ENCODE results near the gene SRPK3. TPM values are rescaled to one million over a fixed set of nuclear protein-coding genes. Genes with fewer than 3 reads are reported as not detected.
"Not testable (repeated sequence)": the region's sequence is repeated elsewhere in the genome, so short reads cannot be mapped to it uniquely, and the experiment has no call there.

The SRPK3 gene
- total RNA-seq, 2 donors from 2014 or later: 0.64 to 2.3 TPM

- no peak overlapping the region for H3K27ac ChIP-seq
- DNase-seq: no peak
- no peak overlapping the region for H3K9ac ChIP-seq (ENCODE audit: low read depth in 2 of 2, low read length in 2 of 2)
- H3K4me1 ChIP-seq: no peaks in the 10 kb centered on the region
- H3K9me3 ChIP-seq: no peaks in the 10 kb centered on the region
- intact Hi-C loops (cut with DNase I): no loop called here
- H3K27me3 ChIP-seq: no peaks in the 10 kb centered on the region
- TF ChIP-seq, protein P1, sequence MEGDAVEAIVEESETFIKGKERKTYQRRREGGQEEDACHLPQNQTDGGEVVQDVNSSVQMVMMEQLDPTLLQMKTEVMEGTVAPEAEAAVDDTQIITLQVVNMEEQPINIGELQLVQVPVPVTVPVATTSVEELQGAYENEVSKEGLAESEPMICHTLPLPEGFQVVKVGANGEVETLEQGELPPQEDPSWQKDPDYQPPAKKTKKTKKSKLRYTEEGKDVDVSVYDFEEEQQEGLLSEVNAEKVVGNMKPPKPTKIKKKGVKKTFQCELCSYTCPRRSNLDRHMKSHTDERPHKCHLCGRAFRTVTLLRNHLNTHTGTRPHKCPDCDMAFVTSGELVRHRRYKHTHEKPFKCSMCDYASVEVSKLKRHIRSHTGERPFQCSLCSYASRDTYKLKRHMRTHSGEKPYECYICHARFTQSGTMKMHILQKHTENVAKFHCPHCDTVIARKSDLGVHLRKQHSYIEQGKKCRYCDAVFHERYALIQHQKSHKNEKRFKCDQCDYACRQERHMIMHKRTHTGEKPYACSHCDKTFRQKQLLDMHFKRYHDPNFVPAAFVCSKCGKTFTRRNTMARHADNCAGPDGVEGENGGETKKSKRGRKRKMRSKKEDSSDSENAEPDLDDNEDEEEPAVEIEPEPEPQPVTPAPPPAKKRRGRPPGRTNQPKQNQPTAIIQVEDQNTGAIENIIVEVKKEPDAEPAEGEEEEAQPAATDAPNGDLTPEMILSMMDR (IDR thresholded peaks at IDR 0.05): no peak
- H3K4me3 ChIP-seq: no peak overlapping the region
- no peaks in the 10 kb centered on the region for H3K36me3 ChIP-seq
Observed at GRCh38 chrX:153813161-153813560, 32.3 kb downstream of the SRPK3 start.

DNA sequence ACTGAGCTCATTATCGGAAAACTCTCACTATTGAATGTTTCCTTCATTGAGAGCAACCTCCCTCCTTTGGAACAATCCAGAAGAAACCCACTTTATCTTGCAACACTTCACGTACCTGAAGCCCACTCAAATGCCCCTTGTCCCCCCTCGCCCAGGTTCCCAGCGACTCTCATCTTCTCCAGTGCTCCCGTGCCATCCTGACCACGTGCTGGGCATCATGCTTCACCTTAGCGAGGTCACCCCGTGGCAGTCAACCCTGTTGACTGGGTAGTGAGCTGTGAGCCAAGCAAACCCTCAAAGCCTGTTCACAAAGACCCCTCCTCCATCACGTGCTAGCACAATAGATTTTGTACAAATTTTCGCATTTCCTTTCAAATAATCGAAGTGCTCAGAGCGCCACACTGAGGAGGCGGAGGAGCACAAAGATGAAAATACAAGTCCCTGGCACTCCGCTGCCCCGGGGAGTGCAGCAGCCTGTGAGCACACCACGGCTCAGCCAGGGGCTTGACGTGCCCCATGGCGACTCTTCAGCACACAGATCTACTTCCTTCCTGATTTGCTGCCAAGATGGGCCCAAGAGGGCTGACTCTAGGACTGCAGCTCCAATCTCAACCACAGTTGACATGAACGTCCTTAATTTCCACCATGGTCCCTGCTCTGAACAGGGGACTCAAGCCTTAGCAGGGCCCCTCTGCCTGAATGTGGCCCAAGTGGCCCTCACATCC is 33.9 kb downstream of the SRPK3 start:
- DNase-seq: no peak
- intact Hi-C loops (cut with DNase I): no loop called here
- H3K36me3 ChIP-seq: no peaks in the 10 kb centered on the region

GRCh38 chrX:153816831-153817690 is 36.2 kb downstream of the SRPK3 start:
- intact Hi-C loops (cut with DNase I): no loop called here

More for the DNA sequence above, 33.9 kb downstream of the SRPK3 start:
- Histone ChIP-seq H3K27me3 (peaks cover 8% of the 10 kb centered on the region), H3K4me1 (no peaks in the 10 kb centered on the region), H3K4me3 (no peak overlapping the region), H3K9me3 (no peaks in the 10 kb centered on the region), H3K27ac (no peak overlapping the region), H3K9ac (ENCODE audit: low read depth in 2 of 2, low read length in 2 of 2) (no peak overlapping the region)
- TF ChIP-seq, protein P1 (IDR thresholded peaks at IDR 0.05): no peak

GRCh38 chrX:153818064-153818463 is 37.2 kb downstream of the SRPK3 start:
- H3K9me3 ChIP-seq; H3K27me3 ChIP-seq; H3K9ac ChIP-seq (ENCODE audit: low read depth in 2 of 2, low read length in 2 of 2); H3K4me1 ChIP-seq; H3K4me3 ChIP-seq; H3K27ac ChIP-seq; H3K36me3 ChIP-seq; DNase-seq; intact Hi-C loops (cut with DNase I): not testable (repeated sequence)

More at GRCh38 chrX:153816831-153817690, 36.2 kb downstream of the SRPK3 start:
- DNase-seq: no peak
- Histone ChIP-seq H3K9ac (ENCODE audit: low read depth in 2 of 2, low read length in 2 of 2) (no peak overlapping the region), H3K9me3 (no peaks in the 10 kb centered on the region), H3K27me3 (peaks cover 8% of the 10 kb centered on the region), H3K27ac (no peak overlapping the region), H3K4me3 (no peak overlapping the region), H3K4me1 (no peaks in the 10 kb centered on the region), H3K36me3 (no peaks in the 10 kb centered on the region)
- TF ChIP-seq, protein P1 (IDR thresholded peaks at IDR 0.05): no peak

GRCh38 chrX:153818571-153819383 is 37.9 kb downstream of the SRPK3 start:
- Histone ChIP-seq H3K9me3 (no peaks in the 10 kb centered on the region), H3K27me3 (peaks cover 8% of the 10 kb centered on the region), H3K27ac (no peak overlapping the region), H3K4me1 (no peaks in the 10 kb centered on the region), H3K36me3 (no peaks in the 10 kb centered on the region), H3K9ac (ENCODE audit: low read depth in 2 of 2, low read length in 2 of 2) (peak overlapping the region in 1 of 2 donors; percentile 24), H3K4me3 (peak overlapping the region; percentile 30)
- TF ChIP-seq, protein P1 (IDR thresholded peaks at IDR 0.05): no peak
- no peak for DNase-seq
- intact Hi-C loops (cut with DNase I): no loop called here
